Neural crest cell (in vitro differentiated cells): ENCODE data around the gene SYTL4. TPM values are rescaled to one million over a fixed set of nuclear protein-coding genes. Genes with fewer than 3 reads are reported as not detected.

ENCODE experiments used
- DNase-seq: peaks from one replicate; pipeline ENCODE4 v3.0.0; 2021; ENCODE audit warnings: low read depth, mixed read lengths, low spot score
- H3K27ac Mint-ChIP-seq: one replicate; pipeline ENCODE4 v1.8.0; 2021; ENCODE audit warnings: mild to moderate bottlenecking, mixed read lengths; ENCODE audit not compliant: unreplicated experiment
- H3K27me3 Mint-ChIP-seq: 2 replicates; pipeline ENCODE4 v1.8.0; 2021; ENCODE audit warnings: low read depth, mild to moderate bottlenecking, mixed read lengths
- H3K36me3 Mint-ChIP-seq: 2 replicates; pipeline ENCODE4 v1.8.0; 2021; ENCODE audit warnings: low read depth, mild to moderate bottlenecking, mixed read lengths
- H3K4me1 Mint-ChIP-seq: 2 replicates; pipeline ENCODE4 v1.8.0; 2021; ENCODE audit warnings: mixed read lengths
- H3K4me3 Mint-ChIP-seq: one replicate; pipeline ENCODE4 v1.8.0; 2021; ENCODE audit warnings: mild to moderate bottlenecking, mixed read lengths
- H3K9me3 Mint-ChIP-seq: 2 replicates; pipeline ENCODE4 v1.8.0; 2021; ENCODE audit warnings: mixed read lengths
- CTCF ChIP-seq: fragments of 200-600 bp; sonication (generic); conservative IDR thresholded peaks from 2 replicates; pipeline ENCODE4 v1.5.0; 2021; ENCODE audit warnings: antibody characterized with exemption, mild to moderate bottlenecking
- total RNA-seq: library from RNA; stranded (reverse); gene quantifications from 2 replicates; pipeline ENCODE4 v1.2.1, GENCODE V29; 2021

SYTL4 gene
- total RNA-seq, 1 donor from 2014 or later = 4.5 TPM

GRCh38 chrX:100625985-100626491 lies 105.9 kb downstream of the SYTL4 start:
- Mint-ChIP-seq H3K4me3 (no peak overlapping the region), H3K27me3 (no peaks in the 10 kb centered on the region), H3K27ac (no peak overlapping the region), H3K9me3 (peaks cover 6% of the 10 kb centered on the region), H3K4me1 (peaks cover 14% of the 10 kb centered on the region), H3K36me3 (peaks cover 13% of the 10 kb centered on the region)
- no peak for TF ChIP-seq CTCF
- no peak for DNase-seq

Other genes starting within 250 kb of the SYTL4 start
- not detected in 2 replicates for gene TNMD, start 147.2 kb downstream of the SYTL4 start, total RNA-seq
- gene TSPAN6, start 95.3 kb downstream of the SYTL4 start, total RNA-seq = 69.7 and 71.4 TPM in 2 replicates
- gene SRPX2, start 87.9 kb downstream of the SYTL4 start, total RNA-seq = 0.30 and 0.35 TPM in 2 replicates
- gene CSTF2, start 88.3 kb upstream of the SYTL4 start, total RNA-seq = 28.7 and 30.1 TPM in 2 replicates
- not detected in 2 replicates for gene NOX1, start 142.2 kb upstream of the SYTL4 start, total RNA-seq
- gene XKRX, start 196.8 kb upstream of the SYTL4 start, total RNA-seq = 0.41 and 0.51 TPM in 2 replicates
- gene ARL13A, start 237.6 kb upstream of the SYTL4 start, total RNA-seq = not detected in 2 replicates